ENCODE results near the gene GPR150.

DNA sequence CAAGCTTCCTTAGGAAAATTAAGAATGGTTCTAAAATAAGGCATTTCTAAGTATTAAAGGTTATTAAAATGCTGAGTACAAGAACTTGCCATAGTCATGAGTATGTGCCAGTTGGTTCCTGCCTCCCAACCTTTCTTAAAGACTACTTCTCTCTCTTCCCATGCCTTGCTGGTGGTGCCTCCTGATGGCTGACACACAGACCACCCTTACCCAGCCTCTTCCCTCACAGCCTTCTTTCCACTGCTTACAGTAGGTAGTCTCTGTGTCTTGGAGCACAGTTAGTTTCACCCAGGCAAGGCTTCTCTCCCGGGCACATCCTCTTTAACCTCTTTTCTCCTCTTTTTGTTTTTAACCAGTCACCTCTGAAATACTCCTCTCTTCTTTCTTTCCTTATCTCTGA lies 20.6 kb upstream of the GPR150 start:
- TF ChIP-seq POLR2A (IDR thresholded peaks at IDR 0.05): no peak
- TF ChIP-seq CTCF (IDR thresholded peaks at IDR 0.05 in 4 of 5, conservative IDR thresholded peaks at IDR 0.05 in 1 of 5): no peak

Measured in gastrocnemius medialis (tissue), 4 donors.